ENCODE measurements around the gene SOAT2. TPM values are rescaled to one million over a fixed set of nuclear protein-coding genes. Genes with fewer than 3 reads are reported as not detected.

The SOAT2 gene
- total RNA-seq, 4 donors from 2014 or later, result 0.30 to 2.9 (median 0.72) TPM

DNA sequence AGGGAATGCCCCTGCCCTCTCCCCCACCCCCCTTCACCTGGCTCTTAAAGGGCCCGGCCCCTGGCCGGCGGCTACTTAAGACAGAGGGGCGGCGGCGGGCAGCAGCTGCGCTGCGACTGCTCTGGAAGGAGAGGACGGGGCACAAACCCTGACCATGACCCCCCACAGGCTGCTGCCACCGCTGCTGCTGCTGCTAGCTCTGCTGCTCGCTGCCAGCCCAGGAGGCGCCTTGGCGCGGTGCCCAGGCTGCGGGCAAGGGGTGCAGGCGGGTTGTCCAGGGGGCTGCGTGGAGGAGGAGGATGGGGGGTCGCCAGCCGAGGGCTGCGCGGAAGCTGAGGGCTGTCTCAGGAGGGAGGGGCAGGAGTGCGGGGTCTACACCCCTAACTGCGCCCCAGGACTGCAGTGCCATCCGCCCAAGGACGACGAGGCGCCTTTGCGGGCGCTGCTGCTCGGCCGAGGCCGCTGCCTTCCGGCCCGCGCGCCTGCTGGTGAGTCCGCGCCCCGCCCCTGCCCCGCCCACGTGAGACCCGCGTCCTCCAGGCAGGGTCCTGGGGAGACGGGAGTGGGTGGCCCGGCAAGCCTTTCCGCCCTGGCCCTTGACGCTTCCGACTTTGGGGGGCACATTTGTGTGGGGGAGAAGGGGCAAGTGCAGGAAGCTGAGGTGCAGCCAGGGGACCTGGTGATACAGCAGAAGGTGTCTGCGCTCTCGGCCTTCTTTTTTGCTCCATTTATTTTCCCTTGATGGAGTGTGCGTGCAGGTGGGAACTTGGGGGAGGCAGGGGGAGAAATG, 5.5 kb upstream of the SOAT2 start, which contains the start of gene IGFBP6:
Gene IGFBP6, plus strand, starts transcription at position 104 of the 790 bp plus-strand sequence. Its CDS starts 51 bp downstream, at position 155.
- TF ChIP-seq EP300 (IDR thresholded peaks at IDR 0.05), result no peak
- TF ChIP-seq, protein P1, sequence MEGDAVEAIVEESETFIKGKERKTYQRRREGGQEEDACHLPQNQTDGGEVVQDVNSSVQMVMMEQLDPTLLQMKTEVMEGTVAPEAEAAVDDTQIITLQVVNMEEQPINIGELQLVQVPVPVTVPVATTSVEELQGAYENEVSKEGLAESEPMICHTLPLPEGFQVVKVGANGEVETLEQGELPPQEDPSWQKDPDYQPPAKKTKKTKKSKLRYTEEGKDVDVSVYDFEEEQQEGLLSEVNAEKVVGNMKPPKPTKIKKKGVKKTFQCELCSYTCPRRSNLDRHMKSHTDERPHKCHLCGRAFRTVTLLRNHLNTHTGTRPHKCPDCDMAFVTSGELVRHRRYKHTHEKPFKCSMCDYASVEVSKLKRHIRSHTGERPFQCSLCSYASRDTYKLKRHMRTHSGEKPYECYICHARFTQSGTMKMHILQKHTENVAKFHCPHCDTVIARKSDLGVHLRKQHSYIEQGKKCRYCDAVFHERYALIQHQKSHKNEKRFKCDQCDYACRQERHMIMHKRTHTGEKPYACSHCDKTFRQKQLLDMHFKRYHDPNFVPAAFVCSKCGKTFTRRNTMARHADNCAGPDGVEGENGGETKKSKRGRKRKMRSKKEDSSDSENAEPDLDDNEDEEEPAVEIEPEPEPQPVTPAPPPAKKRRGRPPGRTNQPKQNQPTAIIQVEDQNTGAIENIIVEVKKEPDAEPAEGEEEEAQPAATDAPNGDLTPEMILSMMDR (IDR thresholded peaks at IDR 0.05), result peak in 2 of 5 experiments; percentile 50 to 57
- TF ChIP-seq POLR2A (IDR thresholded peaks at IDR 0.05), result peak in 1 of 2 donors; percentile 52
- Histone ChIP-seq H3K36me3 (peaks cover 0 to 24% (median 0%) of the 10 kb centered on the region in 3 donors), H3K4me1 (peaks cover 0 to 81% (median 32%) of the 10 kb centered on the region in 4 donors), H3K4me3 (peak within 1 kb of the TSS; percentile 43 to 85 (median 57)), H3K27ac (peak within 1 kb of the TSS; percentile 49 to 94 (median 87)), H3K9me3 (no peaks in the 10 kb centered on the region), H3K27me3 (no peaks in the 10 kb centered on the region)
- peak; percentile 58 to 61 for DNase-seq (ENCODE audit: low spot score in 2 of 2)
- 2% methylated on average over 27 to 29 of the region's 51 CpGs for WGBS, 2 donors

DNA sequence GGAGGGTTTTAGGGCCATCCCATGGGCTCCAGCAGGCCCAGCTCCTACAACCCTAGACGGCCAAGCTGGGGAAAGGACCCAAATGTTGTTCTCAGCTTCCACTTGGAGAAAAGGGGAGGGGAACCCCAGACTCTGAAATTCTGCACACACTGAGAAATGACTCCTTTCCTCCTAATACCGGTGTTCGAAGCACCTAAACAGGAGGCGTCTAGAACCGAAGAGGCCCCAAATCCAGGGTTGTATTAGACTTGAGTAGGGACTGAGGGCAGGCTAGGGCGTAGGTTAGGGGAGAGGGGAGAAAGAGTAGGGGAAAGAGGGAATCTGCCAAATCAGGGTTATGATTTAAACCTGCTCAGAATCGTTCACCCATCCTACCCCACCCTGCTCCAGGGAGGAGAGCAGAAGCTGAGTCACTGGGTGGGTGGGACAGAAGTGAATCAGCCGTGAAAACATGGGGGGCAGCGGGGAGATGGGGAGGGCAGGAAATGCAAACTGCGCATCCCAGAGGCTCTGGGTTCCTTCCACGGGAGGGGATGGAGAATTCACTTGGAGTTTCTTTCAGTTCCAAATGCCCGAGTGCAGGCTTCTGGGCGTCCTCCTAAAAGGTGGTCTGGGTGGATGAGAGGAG, 4.8 kb upstream of the SOAT2 start:
- Histone ChIP-seq H3K4me3 (peak overlapping the region; percentile 43 to 85 (median 57)), H3K9me3 (no peaks in the 10 kb centered on the region), H3K36me3 (peaks cover 0 to 24% (median 0%) of the 10 kb centered on the region in 3 donors), H3K4me1 (peaks cover 0 to 87% (median 38%) of the 10 kb centered on the region in 4 donors), H3K27ac (peak overlapping the region; percentile 49 to 94 (median 87)), H3K27me3 (no peaks in the 10 kb centered on the region)
- peak in 1 of 2 donors; percentile 55 for DNase-seq (ENCODE audit: low spot score in 2 of 2)
- TF ChIP-seq POLR2A (IDR thresholded peaks at IDR 0.05), result peak in 1 of 2 donors; percentile 26
- peak in 1 of 2 donors; percentile 14 for TF ChIP-seq EP300 (IDR thresholded peaks at IDR 0.05)
- TF ChIP-seq, protein P1 (IDR thresholded peaks at IDR 0.05), result no peak
- 19 to 21% methylated on average over 13 of the region's 13 CpGs for whole genome bisulfite sequencing, 2 donors

DNA sequence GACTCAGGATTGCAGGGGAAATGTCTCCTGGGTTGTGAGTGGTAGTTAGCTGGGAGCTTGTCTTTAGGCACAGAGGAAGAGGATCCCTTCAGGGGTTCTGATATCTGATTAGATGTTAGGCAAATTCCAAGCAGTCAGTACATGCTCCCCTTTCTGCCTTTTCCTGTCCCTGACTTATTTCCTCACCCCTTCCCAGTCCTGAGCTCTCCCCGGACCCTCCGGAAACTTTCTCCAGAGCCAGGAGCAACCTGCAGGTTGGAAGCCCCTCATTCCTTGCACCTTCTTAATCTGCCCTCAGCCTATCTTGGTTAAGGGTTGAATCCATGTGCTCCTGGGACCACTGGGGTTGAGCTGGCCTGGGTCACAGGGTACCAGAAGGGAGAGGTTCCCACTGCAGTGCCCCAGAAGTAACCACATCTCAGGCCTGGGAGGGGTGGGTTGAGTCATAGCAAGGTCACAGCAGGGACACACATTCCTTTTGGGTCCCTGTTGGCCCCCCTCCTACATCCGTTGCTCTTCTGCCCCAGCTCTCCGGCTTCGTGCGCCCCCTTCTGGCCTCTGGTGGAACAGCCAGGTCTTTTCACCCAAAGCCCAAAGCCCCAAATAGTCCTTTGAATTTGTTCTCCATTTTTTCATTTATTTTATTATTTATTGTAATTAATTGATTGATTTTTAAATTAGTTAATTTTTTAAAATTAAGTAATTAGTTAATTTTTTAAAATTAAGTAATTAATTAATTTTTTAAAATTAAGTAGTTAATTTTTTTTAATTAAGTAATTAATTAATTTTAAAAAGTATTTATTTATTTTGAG, 4.0 kb upstream of the SOAT2 start:
- H3K9me3 ChIP-seq, result no peaks in the 10 kb centered on the region
- TF ChIP-seq POLR2A (IDR thresholded peaks at IDR 0.05) (peak in 1 of 2 donors; percentile 29), EP300 (IDR thresholded peaks at IDR 0.05) (peak; percentile 48 to 91)
- TF ChIP-seq, protein P1 (IDR thresholded peaks at IDR 0.05), result peak; percentile 91 to 99 (median 97)
- H3K36me3 ChIP-seq, result peaks cover 0 to 24% (median 0%) of the 10 kb centered on the region in 3 donors
- H3K27me3 ChIP-seq, result no peaks in the 10 kb centered on the region
- 6 to 7% methylated on average over 6 of the region's 6 CpGs for WGBS, 2 donors
- H3K4me3 ChIP-seq, result peak overlapping the region; percentile 43 to 85 (median 57)
- DNase-seq (ENCODE audit: low spot score in 2 of 2), result peak; percentile 93 to 97
- peak overlapping the region; percentile 52 to 94 (median 87) for H3K27ac ChIP-seq
- H3K4me1 ChIP-seq, result peaks cover 0 to 90% (median 43%) of the 10 kb centered on the region in 4 donors

DNA sequence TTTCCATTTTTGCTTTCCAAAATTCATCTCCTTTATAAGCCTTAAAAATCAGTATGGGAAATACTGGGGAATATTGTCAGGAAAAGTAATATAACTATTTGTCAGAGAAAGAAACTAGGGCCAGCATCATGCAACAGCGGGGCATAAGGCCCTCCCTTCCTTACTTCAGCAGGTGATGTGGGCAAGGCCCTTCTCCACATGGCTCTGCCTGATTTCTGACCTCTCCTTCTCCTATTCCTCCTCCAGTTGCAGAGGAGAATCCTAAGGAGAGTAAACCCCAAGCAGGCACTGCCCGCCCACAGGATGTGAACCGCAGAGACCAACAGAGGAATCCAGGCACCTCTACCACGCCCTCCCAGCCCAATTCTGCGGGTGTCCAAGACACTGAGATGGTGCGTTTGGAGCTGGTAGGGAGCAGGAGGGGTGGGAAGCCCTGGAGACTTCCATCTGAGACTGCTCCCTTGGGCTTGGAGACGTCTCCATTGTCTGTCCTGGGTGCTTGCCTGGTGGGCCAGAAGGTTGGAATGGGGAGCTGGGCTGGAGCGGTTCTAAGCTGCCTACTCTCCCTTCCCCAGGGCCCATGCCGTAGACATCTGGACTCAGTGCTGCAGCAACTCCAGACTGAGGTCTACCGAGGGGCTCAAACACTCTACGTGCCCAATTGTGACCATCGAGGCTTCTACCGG, 2.7 kb upstream of the SOAT2 start:
- Histone ChIP-seq H3K9me3 (no peaks in the 10 kb centered on the region), H3K4me3 (peak overlapping the region in 1 of 4 donors; percentile 85), H3K4me1 (peaks cover 0 to 90% (median 42%) of the 10 kb centered on the region in 4 donors), H3K27me3 (no peaks in the 10 kb centered on the region), H3K36me3 (peaks cover 0 to 24% (median 0%) of the 10 kb centered on the region in 3 donors), H3K27ac (peak overlapping the region in 3 of 4 donors; percentile 19 to 93 (median 72))
- DNase-seq (ENCODE audit: low spot score in 2 of 2), result no peak
- 73 to 77% methylated on average over 8 to 13 of the region's 13 CpGs for WGBS, 2 donors
- no peak for TF ChIP-seq POLR2A (IDR thresholded peaks at IDR 0.05)
- TF ChIP-seq, protein P1 (IDR thresholded peaks at IDR 0.05), result no peak
- no peak for TF ChIP-seq EP300 (IDR thresholded peaks at IDR 0.05)
